Fibroblast of lung (primary cell): ENCODE measurements around the gene PGBD1.

Experiments
- CTCF ChIP-seq, 2 donors: IDR thresholded peaks in 1 of 2; conservative IDR thresholded peaks in 1 of 2; 1 replicate in 1 of 2; 2 replicates in 1 of 2; pipeline ENCODE4 v1.5.1; 2011 to 2012; ENCODE audit warnings: low read length in 2 of 2, control low read depth in 1 of 2, inconsistent platforms in 1 of 2, low read depth in 1 of 2, mild to moderate bottlenecking in 1 of 2
- EZH2 ChIP-seq: IDR thresholded peaks from 2 replicates; pipeline ENCODE4 v1.5.1; 2012; ENCODE audit warnings: low read length, control low read depth, mild to moderate bottlenecking; ENCODE audit errors: missing control alignments

GRCh38 chr6:28323813-28324424, 42.5 kb downstream of the PGBD1 start:
- TF ChIP-seq CTCF (conservative IDR thresholded peaks at IDR 0.05 in 1 of 2, IDR thresholded peaks at IDR 0.05 in 1 of 2; ENCODE audit: low read depth in 1 of 2, low read length in 2 of 2) = no peak
- TF ChIP-seq EZH2 = no peak
